Esophagus squamous epithelium (tissue), 5 donors: Measurements from ENCODE around the gene EVL. TPM values are rescaled to one million over a fixed set of nuclear protein-coding genes. Genes with fewer than 3 reads are reported as not detected.

Experiments
- DNase-seq: peaks from one replicate; lab custom pipeline; 2025; lab: John Stamatoyannopoulos, UW
- H3K27ac ChIP-seq, 4 donors: fragments of 200-600 bp; sonication (generic); one replicate each; pipeline ENCODE4 v1.5.1; 2016 to 2019; ENCODE audit warnings: mild to moderate bottlenecking in 1 of 4
- H3K27me3 ChIP-seq, 4 donors: fragments of 200-600 bp; sonication (generic); 1 replicate in 3 of 4; 2 replicates in 1 of 4; pipeline versions ENCODE4 v1.5.1 to v1.6.0; 2017 to 2021; ENCODE audit warnings: antibody characterized with exemption in 1 of 4
- H3K36me3 ChIP-seq, 3 donors: fragments of 200-600 bp; sonication (generic); one replicate each; pipeline ENCODE4 v1.5.1; 2016 to 2019
- H3K4me1 ChIP-seq, 3 donors: fragments of 200-600 bp; sonication (generic); one replicate each; pipeline ENCODE4 v1.5.1; 2017 to 2019
- H3K4me3 ChIP-seq, 4 donors: fragments of 200-600 bp; sonication (generic); 1 replicate in 3 of 4; 2 replicates in 1 of 4; pipeline ENCODE4 v1.5.1; 2016 to 2019; ENCODE audit warnings: mild to moderate bottlenecking in 2 of 4, moderate library complexity in 1 of 4
- H3K9me3 ChIP-seq, 3 donors: fragments of 200-600 bp; sonication (generic); one replicate each; pipeline ENCODE4 v1.5.1; 2016 to 2019
- POLR2A ChIP-seq, 4 donors: fragments of 450-650 bp; IDR thresholded peaks; one replicate each; pipeline ENCODE4 v1.6.1; 2017; ENCODE audit warnings: antibody characterized with exemption in 4 of 4, mild to moderate bottlenecking in 4 of 4, moderate library complexity in 3 of 4
- WGBS, 2 donors: methylation state at CpG; one replicate each; pipeline ENCODE4 v1.1.5; 2018; 5-methylcytosine and 5-hydroxymethylcytosine counted together
- intact Hi-C: fragments of 100-400 bp; cut with DNase I; formaldehyde crosslinking; loops from one replicate; pipeline ENCODE4 v1.15.0; 2022
- total RNA-seq, 4 donors: library from RNA; depleted of rRNA; stranded (reverse); fragments of >200 nt; gene quantifications; one replicate each; pipeline ENCODE4 v1.1.0, GENCODE V29; 2016
- TF ChIP-seq, protein P1 (sequence below), 6 experiments: fragments of 450-650 bp in 4 of 6; fragments of 200-600 bp in 2 of 6; sonication (generic) in 2 of 6; IDR thresholded peaks; one replicate each; pipeline ENCODE4 v1.5.1; 2016 to 2019; ENCODE audit warnings: antibody characterized with exemption in 6 of 6, mild to moderate bottlenecking in 4 of 6, moderate library complexity in 4 of 6
- donor health status: DM: yes; HTN: yes; CAD: no.

The EVL gene
- total RNA-seq, 4 donors from 2014 or later, result 20.0 to 61.2 (median 25.8) TPM

GRCh38 chr14:100130521-100130920 is 65.3 kb downstream of the EVL start:
- intact Hi-C loops, result no loop called here
- Histone ChIP-seq H3K27ac (peak overlapping the region in 1 of 4 donors; percentile 4), H3K27me3 (no peaks in the 10 kb centered on the region), H3K4me1 (peaks cover 8 to 62% (median 12%) of the 10 kb centered on the region in 3 donors), H3K4me3 (no peak overlapping the region), H3K9me3 (no peaks in the 10 kb centered on the region), H3K36me3 (peaks cover 0 to 87% (median 0%) of the 10 kb centered on the region in 3 donors)
- WGBS, 2 donors, result 48 to 100% methylated on average over 1 to 3 of the region's 11 CpGs
- no peak for TF ChIP-seq POLR2A (IDR thresholded peaks at IDR 0.05)
- TF ChIP-seq, protein P1, sequence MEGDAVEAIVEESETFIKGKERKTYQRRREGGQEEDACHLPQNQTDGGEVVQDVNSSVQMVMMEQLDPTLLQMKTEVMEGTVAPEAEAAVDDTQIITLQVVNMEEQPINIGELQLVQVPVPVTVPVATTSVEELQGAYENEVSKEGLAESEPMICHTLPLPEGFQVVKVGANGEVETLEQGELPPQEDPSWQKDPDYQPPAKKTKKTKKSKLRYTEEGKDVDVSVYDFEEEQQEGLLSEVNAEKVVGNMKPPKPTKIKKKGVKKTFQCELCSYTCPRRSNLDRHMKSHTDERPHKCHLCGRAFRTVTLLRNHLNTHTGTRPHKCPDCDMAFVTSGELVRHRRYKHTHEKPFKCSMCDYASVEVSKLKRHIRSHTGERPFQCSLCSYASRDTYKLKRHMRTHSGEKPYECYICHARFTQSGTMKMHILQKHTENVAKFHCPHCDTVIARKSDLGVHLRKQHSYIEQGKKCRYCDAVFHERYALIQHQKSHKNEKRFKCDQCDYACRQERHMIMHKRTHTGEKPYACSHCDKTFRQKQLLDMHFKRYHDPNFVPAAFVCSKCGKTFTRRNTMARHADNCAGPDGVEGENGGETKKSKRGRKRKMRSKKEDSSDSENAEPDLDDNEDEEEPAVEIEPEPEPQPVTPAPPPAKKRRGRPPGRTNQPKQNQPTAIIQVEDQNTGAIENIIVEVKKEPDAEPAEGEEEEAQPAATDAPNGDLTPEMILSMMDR (IDR thresholded peaks at IDR 0.05), result no peak
- no peak for DNase-seq

DNA sequence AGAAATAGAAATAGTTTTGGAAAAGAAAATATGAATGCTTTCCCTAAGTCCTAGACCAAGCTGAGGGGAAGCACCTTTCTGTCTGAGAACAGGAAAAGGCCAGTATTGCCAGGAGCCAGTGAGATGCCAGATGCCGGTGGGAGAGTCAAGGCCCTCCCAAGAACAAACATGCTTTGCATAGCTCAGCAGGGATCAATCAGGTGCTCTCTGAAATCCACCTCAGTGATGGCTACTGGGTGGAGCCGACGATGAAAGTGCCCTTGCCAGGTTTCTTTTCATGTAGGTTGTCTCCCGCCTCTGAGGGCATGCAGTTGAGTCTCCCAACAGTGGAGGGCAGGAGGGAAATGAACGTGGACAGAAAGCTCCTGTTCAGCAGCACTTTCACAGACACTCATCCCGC is 66.0 kb downstream of the EVL start:
- H3K27me3 ChIP-seq, result no peaks in the 10 kb centered on the region
- DNase-seq, result no peak
- WGBS, 2 donors, result 41 to 67% methylated on average over 3 to 4 of the region's 6 CpGs
- peaks cover 8 to 62% (median 12%) of the 10 kb centered on the region in 3 donors for H3K4me1 ChIP-seq
- H3K27ac ChIP-seq, result peak overlapping the region in 1 of 4 donors; percentile 4
- intact Hi-C loops, result no loop called here
- no peaks in the 10 kb centered on the region for H3K9me3 ChIP-seq
- H3K36me3 ChIP-seq, result peaks cover 0 to 87% (median 0%) of the 10 kb centered on the region in 3 donors
- H3K4me3 ChIP-seq, result no peak overlapping the region
- TF ChIP-seq POLR2A (IDR thresholded peaks at IDR 0.05), result no peak
- TF ChIP-seq, protein P1 (IDR thresholded peaks at IDR 0.05), result peak in 1 of 6 experiments; percentile 9

- no peak for TF ChIP-seq POLR2A (IDR thresholded peaks at IDR 0.05)
- TF ChIP-seq, protein P1 (IDR thresholded peaks at IDR 0.05), result no peak
- H3K4me3 ChIP-seq, result no peak overlapping the region
- H3K36me3 ChIP-seq, result peaks cover 0 to 87% (median 0%) of the 10 kb centered on the region in 3 donors
- H3K4me1 ChIP-seq, result peaks cover 8 to 62% (median 12%) of the 10 kb centered on the region in 3 donors
- WGBS, 2 donors, result 46 to 65% methylated on average over 7 to 17 of the region's 25 CpGs
- intact Hi-C loops, result no loop called here
- H3K27ac ChIP-seq, result peak overlapping the region; percentile 19 to 75 (median 48)
- H3K27me3 ChIP-seq, result no peaks in the 10 kb centered on the region
- DNase-seq, result no peak
- H3K9me3 ChIP-seq, result no peaks in the 10 kb centered on the region
Measured at GRCh38 chr14:100132161-100132902, 67.1 kb downstream of the EVL start.

DNA sequence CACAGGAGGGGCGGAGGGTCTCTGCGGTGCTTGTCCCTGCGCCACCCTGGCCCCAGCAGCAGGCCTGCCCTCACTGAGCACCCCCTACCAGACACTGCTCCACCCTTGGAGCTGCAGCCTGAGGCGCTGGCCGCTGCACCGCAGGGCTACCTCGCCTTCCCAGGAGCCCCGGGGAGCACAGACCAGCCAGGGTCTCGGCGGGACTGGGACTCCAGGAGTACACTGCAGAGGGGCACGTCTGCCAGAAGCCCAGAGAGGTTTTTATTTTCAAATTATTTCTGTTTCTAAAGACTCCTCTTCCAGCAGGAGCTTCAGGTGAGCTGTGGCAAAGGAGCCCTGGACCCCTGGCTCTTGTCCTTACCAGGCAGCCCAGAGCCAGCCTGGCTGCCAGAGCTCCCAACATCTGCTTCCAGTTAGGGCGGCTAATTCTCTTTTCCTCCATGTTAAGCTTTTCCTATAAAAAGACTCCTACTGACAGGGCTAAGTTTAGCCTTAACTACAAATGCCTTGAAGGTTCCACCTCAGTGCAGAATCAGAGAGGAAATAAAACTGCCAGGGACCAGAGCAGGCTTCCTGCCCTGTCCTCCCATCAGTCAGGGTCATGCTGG is 67.8 kb downstream of the EVL start:
- Histone ChIP-seq H3K36me3 (peaks cover 0 to 88% (median 0%) of the 10 kb centered on the region in 3 donors), H3K4me1 (peaks cover 8 to 60% (median 12%) of the 10 kb centered on the region in 3 donors), H3K27me3 (no peaks in the 10 kb centered on the region), H3K27ac (peak overlapping the region; percentile 19 to 75 (median 48)), H3K4me3 (no peak overlapping the region), H3K9me3 (no peaks in the 10 kb centered on the region)
- intact Hi-C loops, result no loop called here
- TF ChIP-seq, protein P1 (IDR thresholded peaks at IDR 0.05), result no peak
- WGBS, 2 donors, result 80% methylated on average over 1 of the region's 12 CpGs
- no peak for DNase-seq

GRCh38 chr14:100134586-100134985 is 69.4 kb downstream of the EVL start:
- H3K27ac ChIP-seq, result no peak overlapping the region
- DNase-seq, result no peak
- H3K36me3 ChIP-seq, result peaks cover 0 to 93% (median 0%) of the 10 kb centered on the region in 3 donors
- no peak overlapping the region for H3K4me3 ChIP-seq
- intact Hi-C loops, result no loop called here
- WGBS, 2 donors, result 90 to 94% methylated on average over 2 to 8 of the region's 8 CpGs
- H3K9me3 ChIP-seq, result no peaks in the 10 kb centered on the region
- no peaks in the 10 kb centered on the region for H3K27me3 ChIP-seq
- TF ChIP-seq, protein P1 (IDR thresholded peaks at IDR 0.05), result no peak
- TF ChIP-seq POLR2A (IDR thresholded peaks at IDR 0.05), result no peak
- peaks cover under 1 to 44% (median 8%) of the 10 kb centered on the region in 3 donors for H3K4me1 ChIP-seq
